HG02571 (cell line): Measurements from ENCODE around the gene CELSR1.

Experiments
- ATAC-seq: cut with Tn5 transposase; IDR thresholded peaks from one replicate; pipeline ENCODE4 v1.9.1; 2021; ENCODE audit warnings: mild to moderate bottlenecking, moderate library complexity; ENCODE audit not compliant: unreplicated experiment

The CELSR1 gene

GRCh38 chr22:46380581-46380980 is 156.8 kb downstream of the CELSR1 start:
- ATAC-seq = no peak

GRCh38 chr22:46380069-46380468 is 157.4 kb downstream of the CELSR1 start:
- ATAC-seq = no peak

GRCh38 chr22:46379066-46379930 is 158.1 kb downstream of the CELSR1 start:
- no peak for ATAC-seq

- ATAC-seq = no peak
These were observed 158.9 kb downstream of the CELSR1 start for GRCh38 chr22:46378426-46379065.

GRCh38 chr22:46377525-46378425 is 159.6 kb downstream of the CELSR1 start:
- ATAC-seq = no peak

GRCh38 chr22:46376908-46377524 is 160.4 kb downstream of the CELSR1 start:
- ATAC-seq = no peak

GRCh38 chr22:46376111-46376510 is 161.3 kb downstream of the CELSR1 start:
- no peak for ATAC-seq

GRCh38 chr22:46374663-46375474 is 162.6 kb downstream of the CELSR1 start:
- no peak for ATAC-seq

- ATAC-seq = no peak
These were observed 163.3 kb downstream of the CELSR1 start for GRCh38 chr22:46373921-46374662.

GRCh38 chr22:46373159-46373558 is 164.3 kb downstream of the CELSR1 start:
- no peak for ATAC-seq

GRCh38 chr22:46372686-46373085 is 164.7 kb downstream of the CELSR1 start:
- no peak for ATAC-seq

GRCh38 chr22:46371623-46372226 is 165.7 kb downstream of the CELSR1 start:
- ATAC-seq = no peak

GRCh38 chr22:46370584-46371291 is 166.7 kb downstream of the CELSR1 start:
- no peak for ATAC-seq

- ATAC-seq = no peak
These were observed 167.5 kb downstream of the CELSR1 start for GRCh38 chr22:46369716-46370583.

GRCh38 chr22:46368871-46369715 is 168.3 kb downstream of the CELSR1 start:
- ATAC-seq = no peak

GRCh38 chr22:46368422-46368821 is 169.0 kb downstream of the CELSR1 start:
- ATAC-seq = no peak
